HUES48 (cell line): Measurements from ENCODE around the gene MCF2L2.

Experiments
- H3K27ac ChIP-seq: one replicate; pipeline ENCODE4 v1.7.0; 2013; ENCODE audit warnings: low read depth, low read length, inconsistent platforms
- H3K27me3 ChIP-seq: 2 replicates; pipeline ENCODE4 v1.6.1; 2013; ENCODE audit warnings: mild to moderate bottlenecking, low read length; ENCODE audit not compliant: control insufficient read depth, insufficient read depth
- H3K36me3 ChIP-seq: 2 replicates; pipeline ENCODE4 v1.6.1; 2013; ENCODE audit warnings: low read length; ENCODE audit not compliant: control insufficient read depth, insufficient read depth
- H3K4me1 ChIP-seq: 2 replicates; pipeline ENCODE4 v1.6.1; 2013; ENCODE audit warnings: mild to moderate bottlenecking, low read length; ENCODE audit not compliant: control insufficient read depth, insufficient read depth
- H3K4me3 ChIP-seq: 2 replicates; pipeline ENCODE4 v1.5.1; 2013; ENCODE audit warnings: mild to moderate bottlenecking, low read depth, low read length
- H3K9ac ChIP-seq: 2 replicates; pipeline ENCODE4 v1.6.1; 2013; ENCODE audit warnings: mild to moderate bottlenecking, low read depth, low read length, moderate library complexity
- H3K9me3 ChIP-seq: 2 replicates; pipeline ENCODE4 v1.6.1; 2013; ENCODE audit warnings: low read length; ENCODE audit not compliant: control insufficient read depth, insufficient read depth

The MCF2L2 gene

DNA sequence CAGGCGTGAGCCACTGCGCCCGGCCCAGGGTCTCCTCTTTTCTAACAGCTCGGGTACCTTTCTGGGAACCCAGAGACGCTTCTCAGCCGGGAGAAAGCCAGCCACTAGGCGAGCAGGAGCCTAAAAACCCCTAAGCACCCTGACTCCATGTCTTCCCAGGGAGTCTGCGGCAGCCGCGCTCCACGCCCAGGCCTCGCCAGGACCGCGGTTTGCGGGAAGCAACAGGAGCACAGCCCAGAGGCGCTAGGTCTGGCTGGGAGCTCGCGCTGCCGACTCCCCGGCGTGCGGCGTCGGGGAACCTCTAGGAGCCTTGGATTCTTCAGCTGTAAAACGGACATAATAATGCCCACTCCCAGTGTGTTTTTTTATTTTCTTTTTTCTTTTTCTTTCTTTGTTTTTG lies 264.9 kb downstream of the MCF2L2 start:
- Histone ChIP-seq H3K9me3 (no peaks in the 10 kb centered on the region), H3K27ac (no peak overlapping the region), H3K36me3 (no peaks in the 10 kb centered on the region), H3K9ac (no peak overlapping the region), H3K4me1 (0 out of 2 replicates have a peak, but pooled peaks cover 4% of the 10 kb centered on the region), H3K27me3 (peaks cover 35% of the 10 kb centered on the region), H3K4me3 (no peak overlapping the region)

DNA sequence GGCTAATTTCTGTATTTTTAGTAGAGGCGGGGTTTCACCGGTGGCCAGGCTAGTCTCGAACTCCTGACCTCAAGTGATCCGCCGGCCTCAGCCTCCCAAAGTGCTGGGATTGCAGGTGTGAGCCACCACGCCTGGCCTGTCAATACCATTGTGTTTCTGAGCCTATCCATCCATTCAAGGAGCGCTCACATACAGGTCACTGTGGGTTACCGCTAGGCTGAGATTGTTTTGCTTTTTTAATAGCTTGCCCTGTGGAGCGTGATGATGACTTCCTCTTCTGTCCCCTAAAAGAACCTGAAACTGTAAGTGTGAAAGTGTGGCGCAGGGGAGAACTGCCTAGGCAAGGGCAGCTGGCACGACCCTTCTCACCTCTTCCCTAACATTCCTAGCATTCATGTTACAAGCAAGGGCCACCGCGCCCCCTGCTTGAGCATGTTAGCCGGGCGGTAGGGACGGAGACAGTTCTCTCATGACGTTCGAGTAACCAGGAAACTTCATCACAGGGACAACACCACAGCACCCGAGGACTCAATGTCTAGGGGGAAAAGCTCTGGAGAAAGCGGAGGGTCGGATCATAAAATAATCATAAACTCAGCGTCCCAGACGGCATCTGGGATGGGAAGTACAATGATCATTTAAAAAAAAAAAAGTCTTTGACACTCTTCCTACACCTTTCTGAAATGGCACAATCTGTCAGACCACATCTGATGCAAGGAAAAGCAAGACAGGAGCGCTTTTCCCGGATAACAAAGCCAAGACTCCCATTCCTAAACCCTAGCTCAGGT lies 266.7 kb downstream of the MCF2L2 start:
- Histone ChIP-seq H3K9ac (no peak overlapping the region), H3K27ac (no peak overlapping the region), H3K4me1 (0 out of 2 replicates have a peak, but pooled peaks cover 4% of the 10 kb centered on the region), H3K4me3 (peak overlapping the region; percentile 61), H3K27me3 (peaks cover 35% of the 10 kb centered on the region), H3K9me3 (no peaks in the 10 kb centered on the region), H3K36me3 (no peaks in the 10 kb centered on the region)

DNA sequence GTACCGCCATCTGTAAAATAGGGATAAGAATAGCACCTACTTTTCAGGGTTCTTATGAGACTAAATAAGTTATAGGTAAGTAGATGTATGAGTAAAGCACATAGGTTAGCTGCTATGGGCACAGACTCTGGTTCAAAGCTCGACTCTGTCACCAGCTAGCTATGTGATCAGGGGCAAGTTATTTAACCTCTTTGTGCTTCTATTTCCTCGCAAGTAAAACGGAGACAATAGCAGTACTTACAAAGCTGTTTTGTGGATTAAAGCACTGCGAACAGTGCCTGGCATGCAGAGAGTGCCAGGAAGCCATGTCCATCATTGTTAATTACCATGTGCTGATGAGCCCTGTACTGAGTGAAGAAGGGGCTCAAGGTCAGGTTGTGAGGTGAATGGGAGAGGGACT lies 267.8 kb downstream of the MCF2L2 start:
- H3K4me1 ChIP-seq, result 0 out of 2 replicates have a peak, but pooled peaks cover 4% of the 10 kb centered on the region
- no peaks in the 10 kb centered on the region for H3K9me3 ChIP-seq
- H3K27ac ChIP-seq, result no peak overlapping the region
- no peak overlapping the region for H3K9ac ChIP-seq
- H3K27me3 ChIP-seq, result peaks cover 35% of the 10 kb centered on the region
- H3K4me3 ChIP-seq, result no peak overlapping the region
- no peaks in the 10 kb centered on the region for H3K36me3 ChIP-seq

DNA sequence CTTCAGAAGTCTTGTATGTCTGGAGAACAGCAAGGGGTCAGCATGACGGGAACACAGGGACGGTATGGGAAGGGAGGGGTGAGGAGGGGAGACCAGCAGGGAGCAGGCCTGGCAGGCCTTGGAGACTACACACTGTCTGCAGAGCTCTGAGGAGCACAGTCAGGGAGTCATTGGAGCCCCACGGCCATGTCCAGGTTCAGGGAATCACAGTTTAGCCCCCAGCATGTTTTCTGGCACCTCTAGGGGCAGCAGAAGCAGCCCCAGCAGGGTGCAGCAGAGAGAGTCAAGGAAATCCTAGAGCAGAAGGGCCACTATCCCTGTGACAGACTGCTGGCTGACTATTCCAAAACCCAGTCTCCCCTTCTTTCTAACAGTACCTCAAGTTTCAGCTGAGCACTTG lies 269.1 kb downstream of the MCF2L2 start:
- H3K36me3 ChIP-seq, result no peaks in the 10 kb centered on the region
- H3K4me3 ChIP-seq, result no peak overlapping the region
- H3K27me3 ChIP-seq, result peaks cover 35% of the 10 kb centered on the region
- no peak overlapping the region for H3K27ac ChIP-seq
- no peaks in the 10 kb centered on the region for H3K9me3 ChIP-seq
- 0 out of 2 replicates have a peak, but pooled peaks cover 4% of the 10 kb centered on the region for H3K4me1 ChIP-seq
- H3K9ac ChIP-seq, result no peak overlapping the region

DNA sequence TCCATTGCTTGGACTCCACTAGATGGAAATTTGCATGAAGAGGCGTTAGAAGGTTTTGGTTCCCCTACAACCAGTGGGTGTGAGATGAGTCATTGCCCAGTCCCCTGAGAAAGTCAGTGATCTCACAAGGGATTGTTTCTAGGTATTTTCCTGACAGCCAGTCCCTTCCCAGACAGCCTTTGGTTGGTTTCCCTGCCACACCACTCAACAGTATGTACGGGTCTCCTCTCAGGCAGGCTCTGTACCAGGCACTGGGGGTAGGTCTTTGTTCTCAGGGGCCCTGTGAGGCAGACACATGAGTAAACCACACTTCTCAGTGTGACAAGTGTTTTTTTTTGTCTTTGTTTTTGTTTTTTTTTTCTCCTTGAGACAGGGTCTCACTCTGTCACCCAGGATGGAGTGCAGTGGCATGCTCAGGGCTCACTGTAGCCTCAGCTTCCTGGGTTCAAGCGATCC lies 269.8 kb downstream of the MCF2L2 start:
- Histone ChIP-seq H3K4me3 (no peak overlapping the region), H3K27me3 (peaks cover 35% of the 10 kb centered on the region), H3K36me3 (no peaks in the 10 kb centered on the region), H3K4me1 (0 out of 2 replicates have a peak, but pooled peaks cover 4% of the 10 kb centered on the region), H3K9ac (no peak overlapping the region), H3K27ac (peak overlapping the region; percentile 18), H3K9me3 (no peaks in the 10 kb centered on the region)

DNA sequence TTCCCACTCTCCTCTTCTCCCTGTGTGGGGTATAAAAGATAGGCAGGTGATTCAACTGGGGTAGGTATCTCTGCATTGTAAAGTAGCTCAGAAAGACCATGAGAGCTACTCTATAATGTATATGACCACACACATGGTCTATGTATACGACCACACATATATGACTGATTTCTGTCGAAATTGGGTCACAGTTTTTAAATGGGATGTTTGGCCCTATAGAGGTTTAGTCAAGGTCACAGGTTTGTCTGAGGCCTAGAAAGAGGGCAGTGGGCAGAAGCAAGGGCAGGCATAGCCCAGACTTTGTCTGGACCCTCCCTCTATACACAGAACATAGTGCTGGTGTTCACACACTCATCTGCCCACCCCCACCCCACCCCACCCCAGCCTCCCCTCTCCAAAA lies 270.3 kb downstream of the MCF2L2 start:
- Histone ChIP-seq H3K4me1 (0 out of 2 replicates have a peak, but pooled peaks cover 4% of the 10 kb centered on the region), H3K36me3 (no peaks in the 10 kb centered on the region), H3K9me3 (no peaks in the 10 kb centered on the region), H3K4me3 (no peak overlapping the region), H3K27me3 (peaks cover 30% of the 10 kb centered on the region), H3K27ac (no peak overlapping the region), H3K9ac (no peak overlapping the region)

DNA sequence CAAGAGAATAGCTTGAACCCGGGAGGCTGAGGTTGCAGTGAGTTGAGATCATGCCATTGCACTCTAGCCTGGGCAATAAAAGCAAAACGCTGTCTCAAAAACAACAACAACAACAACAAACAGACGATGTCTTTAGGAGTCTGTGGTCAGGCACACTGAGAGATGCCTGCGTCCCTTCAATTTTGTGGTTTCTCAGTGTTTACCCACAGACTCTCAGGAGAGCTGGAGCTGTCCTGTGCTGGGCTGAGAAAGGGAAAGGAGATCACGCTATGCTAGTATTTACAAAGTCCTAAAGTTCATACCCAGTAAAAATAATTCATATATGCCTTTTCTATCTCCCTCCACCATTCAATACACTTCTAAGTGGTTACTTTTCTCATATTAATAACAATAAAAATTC lies 272.2 kb downstream of the MCF2L2 start:
- Histone ChIP-seq H3K36me3 (no peaks in the 10 kb centered on the region), H3K27me3 (peaks cover 13% of the 10 kb centered on the region), H3K4me1 (no peaks in the 10 kb centered on the region), H3K4me3 (no peak overlapping the region), H3K9me3 (no peaks in the 10 kb centered on the region), H3K27ac (no peak overlapping the region), H3K9ac (no peak overlapping the region)

DNA sequence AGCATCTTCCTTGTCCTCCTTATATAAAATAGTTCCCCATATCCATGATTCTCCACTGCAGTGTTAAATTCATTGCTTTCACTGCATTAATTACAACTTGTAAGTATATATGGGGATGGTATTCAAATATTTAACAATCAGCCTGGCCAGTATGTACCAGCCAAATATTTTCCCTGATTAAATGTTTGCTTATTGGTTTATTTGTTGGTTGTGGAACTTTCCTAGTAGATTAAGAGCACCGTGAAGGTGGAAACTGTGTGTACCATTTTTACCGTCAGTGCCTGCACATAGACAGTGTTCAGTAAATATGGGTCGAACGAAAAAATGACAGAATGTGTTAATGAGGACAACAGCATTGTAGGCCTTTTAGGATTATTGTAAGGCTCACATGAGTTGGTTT lies 272.9 kb downstream of the MCF2L2 start:
- H3K9ac ChIP-seq, result no peak overlapping the region
- H3K27me3 ChIP-seq, result peaks cover 6% of the 10 kb centered on the region; the same call in 1 of the 2 replicates
- H3K27ac ChIP-seq, result no peak overlapping the region
- H3K4me1 ChIP-seq, result no peaks in the 10 kb centered on the region
- no peak overlapping the region for H3K4me3 ChIP-seq
- H3K36me3 ChIP-seq, result no peaks in the 10 kb centered on the region
- no peaks in the 10 kb centered on the region for H3K9me3 ChIP-seq

DNA sequence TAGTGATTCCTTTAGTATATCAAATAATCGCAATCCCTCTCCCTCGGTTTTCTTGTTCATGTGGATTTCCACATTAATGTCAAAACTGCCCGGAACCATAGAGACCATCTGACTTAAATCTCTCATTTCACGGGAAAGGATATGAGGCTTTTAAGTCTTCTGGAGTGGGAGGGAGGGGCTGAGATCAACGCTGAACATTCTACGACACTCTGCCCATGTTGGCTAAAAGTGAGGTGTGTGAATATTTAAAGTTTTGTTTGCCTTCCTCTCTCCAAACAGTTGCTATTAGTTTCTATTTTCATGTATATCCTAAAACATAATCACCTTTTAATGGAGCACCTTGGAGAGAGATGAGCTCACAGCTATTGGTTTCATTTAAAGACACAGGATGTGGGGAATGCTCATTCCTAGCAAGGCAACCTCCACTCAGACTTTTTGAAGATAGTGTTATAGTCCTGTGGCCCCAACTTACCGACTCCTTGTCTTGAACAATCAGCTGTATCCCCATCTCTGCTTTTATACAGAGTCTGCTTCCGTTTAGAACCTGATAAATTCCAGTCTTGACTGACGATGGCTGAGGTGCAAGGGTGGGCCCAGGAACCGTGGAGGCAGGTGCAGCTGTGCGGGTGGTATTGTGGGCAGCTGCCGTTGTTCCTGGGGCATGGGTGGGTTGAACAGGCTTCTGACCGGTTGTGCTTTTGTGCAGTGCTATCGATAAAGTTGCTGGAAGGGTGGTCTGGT lies 275.0 kb downstream of the MCF2L2 start:
- H3K27me3 ChIP-seq, result no peaks in the 10 kb centered on the region
- no peak overlapping the region for H3K27ac ChIP-seq
- H3K4me1 ChIP-seq, result no peaks in the 10 kb centered on the region
- no peak overlapping the region for H3K9ac ChIP-seq
- no peaks in the 10 kb centered on the region for H3K36me3 ChIP-seq
- no peak overlapping the region for H3K4me3 ChIP-seq
- H3K9me3 ChIP-seq, result no peaks in the 10 kb centered on the region

DNA sequence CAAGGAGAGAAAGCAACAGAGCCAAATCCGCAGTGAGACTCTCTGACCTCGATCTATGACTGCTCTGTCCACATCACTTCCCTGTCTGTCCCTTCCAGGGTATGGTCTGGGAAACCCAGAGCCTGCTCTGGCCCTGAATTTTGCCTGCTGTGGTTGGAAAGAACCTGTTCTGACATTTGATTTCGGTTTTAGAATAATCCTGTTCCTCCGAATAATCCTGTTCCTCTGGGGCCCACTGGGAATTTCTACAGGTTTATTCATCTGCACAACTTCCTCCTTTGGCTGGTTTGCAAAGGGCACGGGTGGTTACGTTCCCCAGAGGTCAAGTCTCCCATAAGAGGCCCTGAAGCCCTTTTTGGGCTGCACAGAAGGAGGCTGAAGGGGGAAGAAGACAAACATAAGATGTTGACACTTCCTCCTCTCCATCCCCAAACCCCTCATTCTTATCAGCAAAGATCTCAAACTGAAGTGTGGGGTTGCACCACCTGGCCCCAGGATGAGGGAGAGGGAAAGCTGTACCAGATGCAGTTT lies 276.5 kb downstream of the MCF2L2 start:
- Histone ChIP-seq H3K27ac (no peak overlapping the region), H3K4me3 (no peak overlapping the region), H3K36me3 (no peaks in the 10 kb centered on the region), H3K27me3 (no peaks in the 10 kb centered on the region), H3K4me1 (no peaks in the 10 kb centered on the region), H3K9me3 (no peaks in the 10 kb centered on the region), H3K9ac (no peak overlapping the region)

DNA sequence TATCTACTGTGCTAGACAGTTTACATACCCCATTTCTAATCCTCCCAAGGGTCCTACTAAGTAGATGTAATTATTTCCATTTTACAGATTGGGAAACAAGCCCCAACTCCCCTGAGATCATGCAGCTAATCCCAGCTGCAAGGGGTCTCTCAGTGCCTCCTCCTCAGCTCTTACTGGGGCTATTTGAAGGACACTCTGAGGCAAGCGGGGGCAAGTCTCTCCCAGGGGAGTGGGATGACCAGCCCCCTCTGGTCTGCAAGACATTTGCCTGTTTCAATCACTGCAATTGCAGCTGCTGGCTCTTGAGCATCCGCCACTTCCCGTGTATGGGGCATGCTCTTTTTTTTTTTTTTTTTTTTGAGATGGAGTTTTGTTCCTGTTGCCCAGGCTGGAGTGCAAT lies 277.3 kb downstream of the MCF2L2 start:
- Histone ChIP-seq H3K4me1 (no peaks in the 10 kb centered on the region), H3K9ac (no peak overlapping the region), H3K9me3 (no peaks in the 10 kb centered on the region), H3K27me3 (no peaks in the 10 kb centered on the region), H3K36me3 (no peaks in the 10 kb centered on the region), H3K4me3 (no peak overlapping the region), H3K27ac (no peak overlapping the region)
